GM23338 (cell line): ENCODE results near the gene HOXC9. TPM values are rescaled to one million over a fixed set of nuclear protein-coding genes. Genes with fewer than 3 reads are reported as not detected.

ENCODE experiments used
- ATAC-seq: fragments of 200-7000 bp; cut with Tn5 transposase; 3 replicates; pipeline ENCODE4 v1.9.1; 2020
- DNase-seq: peaks from one replicate; pipeline ENCODE4 v3.0.0-alpha.2; 2015; ENCODE audit warnings: low spot score
- H2AFZ ChIP-seq: fragments of 200-600 bp; sonication (generic); 2 replicates; pipeline ENCODE4 v1.8.0; 2016; ENCODE audit warnings: antibody characterized with exemption, mild to moderate bottlenecking, moderate library complexity
- H3F3A ChIP-seq: fragments of 200-600 bp; sonication (generic); replicated peaks from 2 replicates; pipeline ENCODE4 v1.8.0; 2017; ENCODE audit warnings: antibody characterized with exemption, mixed run types, low read depth
- H3K27ac ChIP-seq: fragments of 200-600 bp; sonication (generic); 2 replicates; pipeline ENCODE4 v1.6.1; 2016; ENCODE audit warnings: low read depth
- H3K27me3 ChIP-seq: fragments of 200-600 bp; sonication (generic); 2 replicates; pipeline ENCODE4 v1.8.0; 2016; ENCODE audit warnings: mild to moderate bottlenecking, mixed run types, moderate library complexity; ENCODE audit not compliant: insufficient read depth
- H3K36me3 ChIP-seq: fragments of 200-600 bp; sonication (generic); 2 replicates; pipeline ENCODE4 v1.8.0; 2016; ENCODE audit warnings: mild to moderate bottlenecking; ENCODE audit not compliant: insufficient read depth
- H3K4me1 ChIP-seq: fragments of 200-600 bp; sonication (generic); 2 replicates; pipeline ENCODE4 v1.8.0; 2016; ENCODE audit warnings: mild to moderate bottlenecking, moderate library complexity; ENCODE audit not compliant: insufficient read depth
- H3K4me2 ChIP-seq: fragments of 200-600 bp; sonication (generic); 2 replicates; pipeline ENCODE4 v1.7.1; 2017; ENCODE audit warnings: mixed run types
- H3K4me3 ChIP-seq: fragments of 200-600 bp; sonication (generic); 2 replicates; pipeline ENCODE4 v1.6.1; 2016; ENCODE audit warnings: mixed run types
- H3K79me2 ChIP-seq: fragments of 200-600 bp; sonication (generic); replicated peaks from 2 replicates; pipeline ENCODE4 v1.8.0; 2017; ENCODE audit warnings: mild to moderate bottlenecking; ENCODE audit not compliant: insufficient read depth
- H3K9me2 ChIP-seq: fragments of 200-600 bp; sonication (generic); 2 replicates; pipeline ENCODE4 v1.8.0; 2017; ENCODE audit not compliant: insufficient read depth
- H4K20me1 ChIP-seq: fragments of 200-600 bp; sonication (generic); replicated peaks from 2 replicates; pipeline ENCODE4 v1.8.0; 2017; ENCODE audit warnings: mild to moderate bottlenecking; ENCODE audit not compliant: insufficient read depth
- H3K27ac Mint-ChIP-seq: 2 replicates; pipeline ENCODE4 v1.8.0; 2020; ENCODE audit warnings: inconsistent platforms, mild to moderate bottlenecking, moderate library complexity, mixed read lengths
- H3K27me3 Mint-ChIP-seq: 3 replicates; pipeline ENCODE4 v1.8.0; 2022; ENCODE audit warnings: low read depth, mild to moderate bottlenecking, moderate library complexity, mixed read lengths, inconsistent platforms; ENCODE audit not compliant: insufficient read depth, poor library complexity
- H3K36me3 Mint-ChIP-seq: 3 replicates; pipeline ENCODE4 v1.8.0; 2021; ENCODE audit warnings: low read depth, mild to moderate bottlenecking, inconsistent platforms, moderate library complexity, mixed read lengths
- H3K4me1 Mint-ChIP-seq: 3 replicates; pipeline ENCODE4 v1.8.0; 2020; ENCODE audit warnings: mild to moderate bottlenecking, inconsistent platforms, mixed read lengths
- H3K4me3 Mint-ChIP-seq: 3 replicates; pipeline ENCODE4 v1.8.0; 2021; ENCODE audit warnings: moderate library complexity, mild to moderate bottlenecking, inconsistent platforms, mixed read lengths
- H3K9me3 Mint-ChIP-seq: 3 replicates; pipeline ENCODE4 v1.8.0; 2020; ENCODE audit warnings: moderate library complexity, mild to moderate bottlenecking, inconsistent platforms, mixed read lengths
- EZH2 ChIP-seq: fragments of 200-600 bp; sonication (generic); IDR thresholded peaks from one replicate; pipeline ENCODE4 v1.8.0; 2017; ENCODE audit warnings: antibody characterized with exemption, mild to moderate bottlenecking, low read depth; ENCODE audit not compliant: unreplicated experiment
- JUNB ChIP-seq: IDR thresholded peaks from one replicate; pipeline ENCODE4 v1.6.1; 2016; ENCODE audit warnings: antibody characterized with exemption; ENCODE audit not compliant: unreplicated experiment
- ZNF114 ChIP-seq: fragments of 250-450 bp; sonication (Bioruptor Pico); IDR thresholded peaks from 2 replicates; pipeline ENCODE4 v1.5.0; 2020; ENCODE audit warnings: mild to moderate bottlenecking, moderate library complexity
- ZNF331 ChIP-seq: fragments of 250-450 bp; sonication (Bioruptor Pico); IDR thresholded peaks from 2 replicates; pipeline ENCODE4 v1.5.0; 2020; ENCODE audit warnings: low read depth, mild to moderate bottlenecking, moderate library complexity
- polyA plus RNA-seq: library from polyadenylated mRNA; unstranded; fragments of >200 nt; fragmentation: Nextera tagmentation; extraction: Ambion mirVana; gene quantifications from 2 replicates; pipeline ENCODE4 v1.2.1, GENCODE V29; 2016
- total RNA-seq: library from RNA; depleted of rRNA; stranded (reverse); fragments of >200 nt; shearing (Covaris generic); gene quantifications from 2 replicates; pipeline ENCODE4 v1.2.3, GENCODE V29; 2014
- TF ChIP-seq, protein P1 (sequence below): IDR thresholded peaks from one replicate; pipeline ENCODE4 v1.6.1; 2018; ENCODE audit warnings: antibody characterized with exemption; ENCODE audit not compliant: unreplicated experiment
- TF ChIP-seq, protein P2 (sequence below), 2 experiments: fragments of 200-600 bp in 1 of 2; sonication (generic) in 1 of 2; conservative IDR thresholded peaks; 2 replicates each; pipeline versions ENCODE4 v1.5.1 to v1.6.1; 2016 to 2017; ENCODE audit warnings: antibody characterized with exemption in 2 of 2, low read depth in 2 of 2, mild to moderate bottlenecking in 2 of 2, moderate library complexity in 1 of 2
- TF ChIP-seq, protein P3 (sequence below): IDR thresholded peaks from 2 replicates; pipeline ENCODE4 v1.6.1; 2016; ENCODE audit warnings: antibody characterized with exemption

The HOXC9 gene
- total and polyA plus RNA-seq, 2 experiments from 2014 or later: not detected

DNA sequence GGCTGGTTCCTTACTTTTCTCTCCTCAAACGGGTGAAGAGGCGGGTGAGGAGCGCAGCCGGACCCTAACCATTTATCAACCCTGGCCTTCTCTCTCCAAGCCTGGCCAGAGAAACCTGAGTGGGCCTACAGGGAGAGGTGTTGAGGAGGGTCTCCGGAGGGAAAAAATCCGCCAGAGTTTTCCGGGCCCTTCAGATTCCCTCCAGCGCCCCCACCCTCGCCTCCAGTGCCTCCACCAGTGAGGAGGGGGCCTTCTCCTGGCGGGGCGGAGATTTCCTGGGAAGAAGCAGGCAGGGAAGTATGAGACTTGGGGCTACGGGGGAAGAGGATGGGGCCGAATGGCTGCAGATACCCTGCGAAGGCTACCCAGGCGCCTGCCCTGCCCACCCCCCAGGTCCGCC lies 31.5 kb downstream of the HOXC9 start:
- H4K20me1 ChIP-seq: peaks cover 36% of the 10 kb centered on the region
- H3K27me3 ChIP-seq: peaks cover 100% of the 10 kb centered on the region
- no peak for ATAC-seq

DNA sequence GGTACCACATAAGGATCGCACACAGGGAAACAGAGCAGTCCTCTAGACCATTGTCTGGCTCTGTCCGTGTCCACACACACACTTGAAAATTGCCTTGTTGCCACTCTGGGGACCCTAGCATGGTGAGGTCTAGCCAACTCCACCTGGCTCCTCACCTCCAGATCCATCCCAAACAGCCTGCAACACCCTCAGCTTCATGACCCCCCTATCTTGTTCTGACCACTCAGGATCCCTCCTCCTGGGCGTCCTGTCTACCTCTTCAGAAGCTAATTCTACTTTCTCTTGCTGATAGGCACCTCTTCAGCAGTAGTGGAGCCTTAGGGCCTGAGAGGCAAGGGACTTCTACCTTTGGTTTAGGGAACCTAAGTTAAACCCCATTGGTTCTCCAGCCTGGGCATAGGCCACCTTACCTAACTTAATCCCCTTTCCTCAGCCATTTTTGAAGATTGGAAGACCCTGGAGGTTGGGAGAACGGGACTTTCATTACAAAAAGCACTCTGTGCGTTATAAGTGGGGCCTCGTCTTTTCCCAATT lies 32.2 kb downstream of the HOXC9 start:
- Histone ChIP-seq H3F3A (peaks cover 31% of the 10 kb centered on the region; the same call in 1 of the 2 replicates), H3K4me2 (no peak overlapping the region), H2AFZ (no peak overlapping the region), H3K9me2 (no peaks in the 10 kb centered on the region), H3K27me3 (peaks cover 100% of the 10 kb centered on the region), H3K79me2 (no peaks in the 10 kb centered on the region), H3K36me3 (no peaks in the 10 kb centered on the region), H3K4me1 (peaks cover 33% of the 10 kb centered on the region), H3K4me3 (no peak overlapping the region), H3K27ac (no peak overlapping the region), H4K20me1 (peaks cover 32% of the 10 kb centered on the region)
- peaks cover 96% of the 10 kb centered on the region for H3K27me3 Mint-ChIP-seq
- DNase-seq (no peak), ATAC-seq (no peak)
- peaks cover 6% of the 10 kb centered on the region for H3K9me3 Mint-ChIP-seq
- peaks cover 24% of the 10 kb centered on the region for H3K4me1 Mint-ChIP-seq
- H3K27ac Mint-ChIP-seq: no peak overlapping the region
- TF ChIP-seq, protein P1, sequence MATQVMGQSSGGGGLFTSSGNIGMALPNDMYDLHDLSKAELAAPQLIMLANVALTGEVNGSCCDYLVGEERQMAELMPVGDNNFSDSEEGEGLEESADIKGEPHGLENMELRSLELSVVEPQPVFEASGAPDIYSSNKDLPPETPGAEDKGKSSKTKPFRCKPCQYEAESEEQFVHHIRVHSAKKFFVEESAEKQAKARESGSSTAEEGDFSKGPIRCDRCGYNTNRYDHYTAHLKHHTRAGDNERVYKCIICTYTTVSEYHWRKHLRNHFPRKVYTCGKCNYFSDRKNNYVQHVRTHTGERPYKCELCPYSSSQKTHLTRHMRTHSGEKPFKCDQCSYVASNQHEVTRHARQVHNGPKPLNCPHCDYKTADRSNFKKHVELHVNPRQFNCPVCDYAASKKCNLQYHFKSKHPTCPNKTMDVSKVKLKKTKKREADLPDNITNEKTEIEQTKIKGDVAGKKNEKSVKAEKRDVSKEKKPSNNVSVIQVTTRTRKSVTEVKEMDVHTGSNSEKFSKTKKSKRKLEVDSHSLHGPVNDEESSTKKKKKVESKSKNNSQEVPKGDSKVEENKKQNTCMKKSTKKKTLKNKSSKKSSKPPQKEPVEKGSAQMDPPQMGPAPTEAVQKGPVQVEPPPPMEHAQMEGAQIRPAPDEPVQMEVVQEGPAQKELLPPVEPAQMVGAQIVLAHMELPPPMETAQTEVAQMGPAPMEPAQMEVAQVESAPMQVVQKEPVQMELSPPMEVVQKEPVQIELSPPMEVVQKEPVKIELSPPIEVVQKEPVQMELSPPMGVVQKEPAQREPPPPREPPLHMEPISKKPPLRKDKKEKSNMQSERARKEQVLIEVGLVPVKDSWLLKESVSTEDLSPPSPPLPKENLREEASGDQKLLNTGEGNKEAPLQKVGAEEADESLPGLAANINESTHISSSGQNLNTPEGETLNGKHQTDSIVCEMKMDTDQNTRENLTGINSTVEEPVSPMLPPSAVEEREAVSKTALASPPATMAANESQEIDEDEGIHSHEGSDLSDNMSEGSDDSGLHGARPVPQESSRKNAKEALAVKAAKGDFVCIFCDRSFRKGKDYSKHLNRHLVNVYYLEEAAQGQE: no peak
- peak; percentile 46 for TF ChIP-seq EZH2
- H3K4me3 Mint-ChIP-seq: no peak overlapping the region
- no peaks in the 10 kb centered on the region; the same call in 2 of the 3 replicates for H3K36me3 Mint-ChIP-seq

More for the DNA sequence above, 31.5 kb downstream of the HOXC9 start:
- Mint-ChIP-seq H3K4me3 (no peak overlapping the region), H3K27ac (no peak overlapping the region), H3K36me3 (no peaks in the 10 kb centered on the region; the same call in 2 of the 3 replicates), H3K9me3 (peaks cover 6% of the 10 kb centered on the region), H3K4me1 (peaks cover 26% of the 10 kb centered on the region), H3K27me3 (peaks cover 96% of the 10 kb centered on the region)
- H3K4me2 ChIP-seq: no peak overlapping the region
- peaks cover 32% of the 10 kb centered on the region; the same call in 1 of the 2 replicates for H3F3A ChIP-seq
- no peaks in the 10 kb centered on the region for H3K36me3 ChIP-seq
- no peaks in the 10 kb centered on the region for H3K79me2 ChIP-seq
- H3K9me2 ChIP-seq: no peaks in the 10 kb centered on the region
- TF ChIP-seq JUNB: no peak
- no peak for TF ChIP-seq ZNF114 (CRISPR knock-in tag)
- peak; percentile 53 for TF ChIP-seq EZH2
- no peak for TF ChIP-seq ZNF331
- TF ChIP-seq, protein P2, sequence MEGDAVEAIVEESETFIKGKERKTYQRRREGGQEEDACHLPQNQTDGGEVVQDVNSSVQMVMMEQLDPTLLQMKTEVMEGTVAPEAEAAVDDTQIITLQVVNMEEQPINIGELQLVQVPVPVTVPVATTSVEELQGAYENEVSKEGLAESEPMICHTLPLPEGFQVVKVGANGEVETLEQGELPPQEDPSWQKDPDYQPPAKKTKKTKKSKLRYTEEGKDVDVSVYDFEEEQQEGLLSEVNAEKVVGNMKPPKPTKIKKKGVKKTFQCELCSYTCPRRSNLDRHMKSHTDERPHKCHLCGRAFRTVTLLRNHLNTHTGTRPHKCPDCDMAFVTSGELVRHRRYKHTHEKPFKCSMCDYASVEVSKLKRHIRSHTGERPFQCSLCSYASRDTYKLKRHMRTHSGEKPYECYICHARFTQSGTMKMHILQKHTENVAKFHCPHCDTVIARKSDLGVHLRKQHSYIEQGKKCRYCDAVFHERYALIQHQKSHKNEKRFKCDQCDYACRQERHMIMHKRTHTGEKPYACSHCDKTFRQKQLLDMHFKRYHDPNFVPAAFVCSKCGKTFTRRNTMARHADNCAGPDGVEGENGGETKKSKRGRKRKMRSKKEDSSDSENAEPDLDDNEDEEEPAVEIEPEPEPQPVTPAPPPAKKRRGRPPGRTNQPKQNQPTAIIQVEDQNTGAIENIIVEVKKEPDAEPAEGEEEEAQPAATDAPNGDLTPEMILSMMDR (conservative IDR thresholded peaks at IDR 0.05; ENCODE audit: low read depth in 2 of 2): no peak
- TF ChIP-seq, protein P3, sequence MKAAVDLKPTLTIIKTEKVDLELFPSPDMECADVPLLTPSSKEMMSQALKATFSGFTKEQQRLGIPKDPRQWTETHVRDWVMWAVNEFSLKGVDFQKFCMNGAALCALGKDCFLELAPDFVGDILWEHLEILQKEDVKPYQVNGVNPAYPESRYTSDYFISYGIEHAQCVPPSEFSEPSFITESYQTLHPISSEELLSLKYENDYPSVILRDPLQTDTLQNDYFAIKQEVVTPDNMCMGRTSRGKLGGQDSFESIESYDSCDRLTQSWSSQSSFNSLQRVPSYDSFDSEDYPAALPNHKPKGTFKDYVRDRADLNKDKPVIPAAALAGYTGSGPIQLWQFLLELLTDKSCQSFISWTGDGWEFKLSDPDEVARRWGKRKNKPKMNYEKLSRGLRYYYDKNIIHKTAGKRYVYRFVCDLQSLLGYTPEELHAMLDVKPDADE: no peak
- no peak overlapping the region for H2AFZ ChIP-seq
- peaks cover 34% of the 10 kb centered on the region for H3K4me1 ChIP-seq
- no peak overlapping the region for H3K4me3 ChIP-seq
- no peak overlapping the region for H3K27ac ChIP-seq
- no peak for DNase-seq
